ENCODE measurements around the gene MTMR3.

Gene MTMR3

GRCh38 chr22:29958170-29958569, 75.2 kb downstream of the MTMR3 start:
- no peak overlapping the region for H3K9ac ChIP-seq
- H3K36me3 ChIP-seq (ENCODE audit: insufficient read depth), result no peaks in the 10 kb centered on the region
- no peaks in the 10 kb centered on the region for H3K4me1 ChIP-seq (ENCODE audit: low read depth, poor library complexity, severe bottlenecking)
- H3K4me3 ChIP-seq (IDR thresholded peaks at IDR 0.05; ENCODE audit: insufficient read depth, low read depth, low read length), result no peak overlapping the region
- no peak overlapping the region for H3K27ac ChIP-seq
- H2AFZ ChIP-seq (ENCODE audit: low read depth), result no peak overlapping the region
- H3K79me2 ChIP-seq (ENCODE audit: insufficient read depth, low read depth), result peaks cover 9% of the 10 kb centered on the region; the same call in 1 of the 2 replicates
- no peaks in the 10 kb centered on the region for H3K27me3 ChIP-seq (ENCODE audit: insufficient read depth, low read depth)
- H3K4me2 ChIP-seq, result no peak overlapping the region
- TF ChIP-seq CTCF (conservative IDR thresholded peaks at IDR 0.05; ENCODE audit: low read depth, low read length), result no peak
- no peaks in the 10 kb centered on the region for H4K20me1 ChIP-seq (ENCODE audit: insufficient read depth)

DNA sequence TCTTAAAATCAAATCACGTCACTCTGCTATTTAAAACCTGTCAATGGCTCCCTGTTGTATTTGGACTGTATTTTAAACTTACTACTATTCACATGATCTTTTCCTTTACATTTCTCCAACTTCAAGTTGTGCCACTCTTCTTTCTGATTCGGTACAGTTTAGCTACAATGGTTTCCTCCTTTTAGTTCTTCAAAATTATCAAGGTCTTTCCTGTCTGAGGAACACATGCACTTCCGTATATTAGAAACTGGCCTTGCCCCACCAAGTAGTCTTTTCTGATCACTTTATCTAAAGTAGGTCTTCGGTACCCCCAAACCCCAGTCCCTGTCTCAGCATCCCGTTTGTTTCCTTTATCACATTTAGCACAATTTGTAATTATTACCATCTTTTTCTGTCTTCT, 81.8 kb downstream of the MTMR3 start:
- no peak for TF ChIP-seq CTCF (conservative IDR thresholded peaks at IDR 0.05; ENCODE audit: low read depth, low read length)
- H3K9ac ChIP-seq, result no peak overlapping the region
- no peaks in the 10 kb centered on the region for H3K79me2 ChIP-seq (ENCODE audit: insufficient read depth, low read depth)
- H3K4me3 ChIP-seq (IDR thresholded peaks at IDR 0.05; ENCODE audit: insufficient read depth, low read depth, low read length), result no peak overlapping the region
- H3K4me1 ChIP-seq (ENCODE audit: low read depth, poor library complexity, severe bottlenecking), result no peaks in the 10 kb centered on the region
- no peaks in the 10 kb centered on the region for H4K20me1 ChIP-seq (ENCODE audit: insufficient read depth)
- no peaks in the 10 kb centered on the region for H3K36me3 ChIP-seq (ENCODE audit: insufficient read depth)
- no peak overlapping the region for H2AFZ ChIP-seq (ENCODE audit: low read depth)
- no peak overlapping the region for H3K27ac ChIP-seq
- H3K27me3 ChIP-seq (ENCODE audit: insufficient read depth, low read depth), result no peaks in the 10 kb centered on the region
- H3K4me2 ChIP-seq, result no peak overlapping the region

- Histone ChIP-seq H3K36me3 (ENCODE audit: insufficient read depth) (no peaks in the 10 kb centered on the region), H2AFZ (ENCODE audit: low read depth) (no peak overlapping the region), H4K20me1 (ENCODE audit: insufficient read depth) (no peaks in the 10 kb centered on the region), H3K9ac (no peak overlapping the region), H3K4me1 (ENCODE audit: low read depth, poor library complexity, severe bottlenecking) (no peaks in the 10 kb centered on the region), H3K4me3 (IDR thresholded peaks at IDR 0.05; ENCODE audit: insufficient read depth, low read depth, low read length) (no peak overlapping the region), H3K79me2 (ENCODE audit: insufficient read depth, low read depth) (no peaks in the 10 kb centered on the region), H3K27ac (no peak overlapping the region), H3K4me2 (no peak overlapping the region), H3K27me3 (ENCODE audit: insufficient read depth, low read depth) (no peaks in the 10 kb centered on the region)
- no peak for TF ChIP-seq CTCF (conservative IDR thresholded peaks at IDR 0.05; ENCODE audit: low read depth, low read length)
These were observed 84.5 kb downstream of the MTMR3 start for GRCh38 chr22:29967461-29967860.

DNA sequence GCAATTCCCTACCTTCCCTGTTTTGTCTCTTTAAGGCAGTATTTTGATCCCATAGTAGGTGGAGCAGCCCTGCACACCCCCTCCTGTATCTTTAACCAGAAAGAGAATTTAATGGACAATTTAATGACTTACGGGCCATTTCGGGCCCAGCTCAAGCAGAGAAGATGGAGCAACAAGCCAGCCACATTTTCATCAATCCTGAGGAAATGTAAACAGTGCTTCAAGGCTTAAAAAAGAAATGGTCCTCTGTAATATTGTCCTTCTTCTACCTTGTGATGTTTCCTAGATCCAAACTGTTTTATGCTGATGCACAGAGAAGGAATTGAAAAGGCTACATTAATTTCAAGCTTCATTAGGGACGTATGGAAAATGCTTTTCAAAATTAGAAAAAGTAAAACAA, 88.6 kb downstream of the MTMR3 start:
- no peaks in the 10 kb centered on the region for H3K79me2 ChIP-seq (ENCODE audit: insufficient read depth, low read depth)
- H3K36me3 ChIP-seq (ENCODE audit: insufficient read depth), result no peaks in the 10 kb centered on the region
- no peak overlapping the region for H3K27ac ChIP-seq
- H3K4me2 ChIP-seq, result no peak overlapping the region
- H4K20me1 ChIP-seq (ENCODE audit: insufficient read depth), result no peaks in the 10 kb centered on the region
- TF ChIP-seq CTCF (conservative IDR thresholded peaks at IDR 0.05; ENCODE audit: low read depth, low read length), result no peak
- H3K4me1 ChIP-seq (ENCODE audit: low read depth, poor library complexity, severe bottlenecking), result no peaks in the 10 kb centered on the region
- no peak overlapping the region for H2AFZ ChIP-seq (ENCODE audit: low read depth)
- no peak overlapping the region for H3K4me3 ChIP-seq (IDR thresholded peaks at IDR 0.05; ENCODE audit: insufficient read depth, low read depth, low read length)
- no peaks in the 10 kb centered on the region for H3K27me3 ChIP-seq (ENCODE audit: insufficient read depth, low read depth)
- H3K9ac ChIP-seq, result no peak overlapping the region
